Measurements from ENCODE around the gene SYNJ2. TPM values are rescaled to one million over a fixed set of nuclear protein-coding genes. Genes with fewer than 3 reads are reported as not detected.

SYNJ2 gene
- total and polyA plus RNA-seq, 2 donors (not counting 3 experiments of a cell fraction or from before 2014, with no cell fraction given), result 35.1 to 78.2 TPM

GRCh38 chr6:158023597-158023939 is 41.9 kb downstream of the SYNJ2 start:
- intact Hi-C loops (cut with micrococcal nuclease), result no loop called here
- no peak for FAIRE-seq
- no peak overlapping the region for H3K4me2 ChIP-seq (ENCODE audit: insufficient read depth, low read length)
- H3K4me3 ChIP-seq (replicated peaks in 1 of 3; ENCODE audit: insufficient read depth in 1 of 3, low read depth in 1 of 3, low read length in 3 of 3), result no peak overlapping the region
- dilution Hi-C loops (cut with MboI; ENCODE audit: extremely low pct_ligation_motif_present, low sequenced_read_pairs), result no loop called here
- H3K79me2 ChIP-seq (ENCODE audit: control insufficient read depth, insufficient read depth, low read length), result peaks cover 73% of the 10 kb centered on the region
- H4K20me1 ChIP-seq (replicated peaks; ENCODE audit: control insufficient read depth, extremely low read depth, insufficient read depth, low read length), result no peaks in the 10 kb centered on the region
- no peak for DNase-seq (ENCODE audit: low read depth, low spot score)
- peaks cover 0 to 2% of the 10 kb centered on the region in 2 experiments for H3K36me3 ChIP-seq (ENCODE audit: control insufficient read depth in 2 of 2, extremely low read depth in 1 of 2, insufficient read depth in 2 of 2, low read length in 2 of 2)
- ChIA-PET POLR2A (no interaction called here), CTCF (no interaction called here)
- H3K27ac ChIP-seq (ENCODE audit: insufficient read depth, low read depth, low read length), result no peak overlapping the region
- no peak overlapping the region for H3K9ac ChIP-seq (replicated peaks; ENCODE audit: extremely low read depth, insufficient read depth, low read length)
- no TSS peak for BruUV-seq (replicated peaks)
- H3K4me1 ChIP-seq (ENCODE audit: control insufficient read depth, extremely low read depth, insufficient read depth, low read length), result peaks cover 53% of the 10 kb centered on the region
- TF ChIP-seq EZH2 (IDR thresholded peaks at IDR 0.05; ENCODE audit: borderline replicate concordance, low read depth, low read length, severe bottlenecking) (no peak), CTCF (IDR thresholded peaks at IDR 0.05; ENCODE audit: extremely low read depth in 1 of 2, insufficient read depth in 1 of 2, low read depth in 1 of 2, low read length in 2 of 2) (no peak), GATA2 (IDR thresholded peaks at IDR 0.05; ENCODE audit: insufficient read depth, insufficient read length, low read depth, low read length) (no peak), FOS (IDR thresholded peaks at IDR 0.05; ENCODE audit: borderline replicate concordance, insufficient read depth, low read length) (no peak), MAX (IDR thresholded peaks at IDR 0.05; ENCODE audit: insufficient read depth, insufficient read length) (no peak), JUN (IDR thresholded peaks at IDR 0.05; ENCODE audit: borderline replicate concordance, insufficient read depth, insufficient read length, low read depth) (no peak), POLR2AphosphoS5 (IDR thresholded peaks at IDR 0.05; ENCODE audit: insufficient read depth, low read depth, low read length) (no peak), MYC (IDR thresholded peaks at IDR 0.05; ENCODE audit: low read depth, low read length) (no peak), POLR2A (IDR thresholded peaks at IDR 0.05; ENCODE audit: low read depth, low read length) (no peak)
- H3K9me3 ChIP-seq (replicated peaks; ENCODE audit: control insufficient read depth, insufficient read depth, low read length), result no peaks in the 10 kb centered on the region
- H3K27me3 ChIP-seq (ENCODE audit: control insufficient read depth in 2 of 2, insufficient read depth in 2 of 2, low read length in 2 of 2), result no peaks in the 10 kb centered on the region
- H2AFZ ChIP-seq (ENCODE audit: low read depth, low read length), result no peak overlapping the region
- no peaks in the 10 kb centered on the region for H3K9me1 ChIP-seq (replicated peaks; ENCODE audit: control insufficient read depth, extremely low read depth, insufficient read depth, low read length)
